Activated CD4-positive, alpha-beta memory T cell treated with anti-CD3 and anti-CD28 coated beads for 36 hours (primary cell): ENCODE data around the gene MON2. TPM values are rescaled to one million over a fixed set of nuclear protein-coding genes. Genes with fewer than 3 reads are reported as not detected.
"Not testable (repeated sequence)": the region's sequence is repeated elsewhere in the genome, so short reads cannot be mapped to it uniquely, and the experiment has no call there.

ENCODE experiments used
- CTCF ChIA-PET: fragments of 350-600 bp; sonication (Branson Sonifier 250); formaldehyde crosslinking; loops from one replicate; lab custom pipeline; 2021; ENCODE audit warnings: antibody characterized with exemption, inconsistent platforms; lab: Charles Lee
- POLR2A ChIA-PET: fragments of 350-600 bp; sonication (Branson Sonifier 250); formaldehyde crosslinking; loops from one replicate; lab custom pipeline; 2021; ENCODE audit warnings: antibody characterized with exemption; lab: Charles Lee
- DNase-seq: peaks from one replicate; pipeline ENCODE4 v3.0.0-alpha.2; 2020
- H3K27ac Mint-ChIP-seq: one replicate; pipeline ENCODE4 v1.8.0; 2021; ENCODE audit warnings: mixed read lengths
- H3K27me3 Mint-ChIP-seq: one replicate; pipeline ENCODE4 v1.8.0; 2021; ENCODE audit warnings: mixed read lengths
- H3K36me3 Mint-ChIP-seq: one replicate; pipeline ENCODE4 v1.8.0; 2021; ENCODE audit warnings: mixed read lengths
- H3K4me1 Mint-ChIP-seq: one replicate; pipeline ENCODE4 v1.8.0; 2021; ENCODE audit warnings: low read depth, mixed read lengths
- H3K4me3 Mint-ChIP-seq: one replicate; pipeline ENCODE4 v1.8.0; 2021; ENCODE audit warnings: mild to moderate bottlenecking, mixed read lengths
- H3K9me3 Mint-ChIP-seq: one replicate; pipeline ENCODE4 v1.8.0; 2021; ENCODE audit warnings: mixed read lengths
- intact Hi-C: fragments of 100-400 bp; cut with micrococcal nuclease; formaldehyde crosslinking; loops from one replicate; pipeline ENCODE4 v1.15.1; 2023
- total RNA-seq, 2 experiments: library from RNA; stranded (reverse); gene quantifications; one replicate each; pipeline ENCODE4 v1.2.3, GENCODE V29; 2021

Gene MON2
- total RNA-seq, 2 experiments from 2014 or later: 29.2 to 35.1 TPM

GRCh38 chr12:62532333-62532732, 65.7 kb downstream of the MON2 start:
- no peaks in the 10 kb centered on the region for H3K27me3 Mint-ChIP-seq
- POLR2A ChIA-PET: no interaction called here
- H3K4me1 Mint-ChIP-seq: peaks cover 4% of the 10 kb centered on the region
- DNase-seq: no peak
- H3K4me3 Mint-ChIP-seq: no peak overlapping the region
- CTCF ChIA-PET: no interaction called here
- intact Hi-C loops: no loop called here
- H3K36me3 Mint-ChIP-seq: peaks cover 27% of the 10 kb centered on the region
- H3K27ac Mint-ChIP-seq: no peak overlapping the region
- H3K9me3 Mint-ChIP-seq: no peaks in the 10 kb centered on the region

DNA sequence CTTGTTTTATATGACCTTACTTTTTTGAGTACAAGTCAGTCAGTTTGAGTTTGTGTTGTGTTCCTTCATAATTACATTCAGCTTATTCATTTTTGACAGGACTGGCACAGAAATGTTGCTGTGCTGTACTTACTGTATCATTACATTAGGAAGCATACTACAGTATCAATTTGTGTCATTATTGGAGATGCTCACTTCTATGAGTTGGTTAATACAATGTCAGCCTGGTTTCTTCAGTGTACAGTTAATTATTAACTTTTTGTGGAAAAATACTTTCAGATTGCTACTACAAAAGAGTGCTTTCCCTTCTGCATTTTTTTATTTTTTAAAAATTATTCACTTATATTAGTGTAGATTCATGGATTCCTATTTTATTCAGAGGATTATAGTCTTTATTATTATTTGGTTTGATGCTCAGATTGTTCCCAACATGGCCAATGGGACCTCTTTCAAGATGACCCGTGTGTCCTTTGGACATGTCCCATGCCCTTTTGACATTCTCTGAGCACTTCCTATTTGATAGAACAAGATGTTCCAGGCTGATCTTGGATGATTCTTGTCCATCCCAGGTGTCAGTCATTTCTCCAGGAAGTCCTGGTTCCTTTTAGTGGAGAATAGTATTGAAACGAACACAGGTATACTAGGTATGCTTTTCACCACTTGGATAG, 66.6 kb downstream of the MON2 start:
- POLR2A ChIA-PET: no interaction called here
- no peak overlapping the region for H3K4me3 Mint-ChIP-seq
- H3K4me1 Mint-ChIP-seq: peaks cover 4% of the 10 kb centered on the region
- H3K9me3 Mint-ChIP-seq: no peaks in the 10 kb centered on the region
- no peak for DNase-seq
- CTCF ChIA-PET: no interaction called here
- no peak overlapping the region for H3K27ac Mint-ChIP-seq
- H3K27me3 Mint-ChIP-seq: no peaks in the 10 kb centered on the region
- intact Hi-C loops: no loop called here
- H3K36me3 Mint-ChIP-seq: peaks cover 27% of the 10 kb centered on the region

DNA sequence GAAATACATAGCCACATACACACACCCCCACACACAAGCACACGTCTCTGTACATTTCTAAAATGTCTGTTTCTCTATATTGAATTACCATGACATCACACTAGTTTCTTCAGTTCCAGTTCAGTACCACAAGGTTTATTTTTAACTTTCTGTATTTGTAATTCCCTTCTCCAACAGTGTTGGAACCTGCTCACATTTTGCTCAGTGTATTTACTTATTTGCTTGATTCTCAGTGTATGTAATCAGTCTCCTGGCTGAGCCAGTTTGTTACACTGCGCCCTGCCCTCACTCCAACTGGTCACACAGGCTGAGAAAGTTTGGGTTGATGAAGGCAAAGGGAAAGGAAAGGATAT, 67.1 kb downstream of the MON2 start:
- CTCF ChIA-PET: no interaction called here
- POLR2A ChIA-PET: no interaction called here
- peaks cover 4% of the 10 kb centered on the region for H3K4me1 Mint-ChIP-seq
- H3K4me3 Mint-ChIP-seq: no peak overlapping the region
- no peaks in the 10 kb centered on the region for H3K27me3 Mint-ChIP-seq
- intact Hi-C loops: no loop called here
- no peaks in the 10 kb centered on the region for H3K9me3 Mint-ChIP-seq
- no peak for DNase-seq
- H3K27ac Mint-ChIP-seq: no peak overlapping the region
- peaks cover 26% of the 10 kb centered on the region for H3K36me3 Mint-ChIP-seq

DNA sequence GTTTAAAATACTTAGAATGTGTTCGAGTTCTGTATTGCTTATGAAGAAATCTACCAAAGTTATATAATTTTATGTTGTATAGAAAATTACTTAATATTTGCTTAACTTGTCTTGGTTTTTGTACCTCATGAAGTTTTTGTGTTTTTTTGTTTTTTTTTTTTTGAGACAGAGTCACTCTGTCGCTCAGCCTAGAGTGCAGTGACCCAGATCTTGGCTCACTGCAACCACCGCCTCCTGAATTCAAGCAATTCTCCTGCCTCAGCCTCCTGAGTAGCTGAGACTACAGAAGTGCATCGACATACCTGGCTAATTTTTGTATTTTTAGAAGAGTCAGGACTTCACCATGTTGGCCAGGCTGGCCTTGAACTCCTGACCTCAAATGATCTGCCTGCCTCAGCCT, 69.9 kb downstream of the MON2 start:
- CTCF ChIA-PET: no interaction called here
- no peak for DNase-seq
- Mint-ChIP-seq H3K27me3 (no peaks in the 10 kb centered on the region), H3K4me3 (no peak overlapping the region), H3K36me3 (peaks cover 24% of the 10 kb centered on the region), H3K4me1 (peaks cover 4% of the 10 kb centered on the region), H3K9me3 (no peaks in the 10 kb centered on the region), H3K27ac (no peak overlapping the region)
- POLR2A ChIA-PET: no interaction called here
- intact Hi-C loops: no loop called here

DNA sequence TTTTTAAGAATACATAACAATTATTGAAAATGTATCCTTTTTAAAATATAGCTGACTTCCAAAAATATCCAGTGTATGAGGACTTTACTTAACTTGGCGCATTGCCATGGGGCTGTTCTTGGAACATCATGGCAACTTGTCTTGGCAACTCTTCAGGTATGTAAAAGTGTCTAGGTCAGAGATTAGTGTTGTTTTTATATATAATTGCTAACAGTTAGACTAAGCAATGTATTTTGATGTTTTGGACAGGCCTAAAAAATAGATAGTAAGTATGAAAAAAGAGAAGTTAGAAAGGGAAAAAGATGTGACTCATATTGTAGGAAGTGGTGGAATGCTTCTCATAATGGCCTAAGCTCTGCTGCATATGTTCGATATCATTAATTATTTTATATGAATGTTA, 70.9 kb downstream of the MON2 start:
- H3K36me3 Mint-ChIP-seq: peaks cover 21% of the 10 kb centered on the region
- H3K4me1 Mint-ChIP-seq: peaks cover 7% of the 10 kb centered on the region
- ChIA-PET CTCF (interaction anchor here (1.0 kb wide), 1 partner anchor 99 kb away, joined by 3 read pairs; no protein-coding TSS in a partner anchor), POLR2A (no interaction called here)
- intact Hi-C loops: no loop called here
- H3K27me3 Mint-ChIP-seq: no peaks in the 10 kb centered on the region
- no peak overlapping the region for H3K27ac Mint-ChIP-seq
- no peaks in the 10 kb centered on the region for H3K9me3 Mint-ChIP-seq
- H3K4me3 Mint-ChIP-seq: no peak overlapping the region
- no peak for DNase-seq

GRCh38 chr12:62540354-62540753, 73.7 kb downstream of the MON2 start:
- no peak overlapping the region for H3K4me3 Mint-ChIP-seq

DNA sequence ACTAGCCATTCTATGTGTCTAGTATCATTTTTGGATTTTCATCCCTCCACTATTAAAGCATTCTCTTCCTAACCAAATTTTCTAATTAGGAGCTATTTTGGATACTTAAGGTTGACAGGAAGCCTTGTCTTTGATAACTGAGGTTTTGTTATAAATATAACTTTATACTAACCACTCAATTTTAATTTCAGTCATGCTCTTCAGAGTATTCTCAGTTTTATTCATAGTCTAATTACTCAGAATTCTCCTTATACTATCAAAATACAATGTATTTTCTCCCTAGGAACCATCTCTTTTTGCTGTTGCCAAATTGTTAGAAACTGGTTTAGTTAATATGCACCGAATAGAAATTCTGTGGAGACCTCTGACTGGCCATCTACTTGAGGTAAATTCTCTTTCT, 76.2 kb downstream of the MON2 start:
- peaks cover 12% of the 10 kb centered on the region for H3K4me1 Mint-ChIP-seq
- no peaks in the 10 kb centered on the region for H3K27me3 Mint-ChIP-seq
- intact Hi-C loops: no loop called here
- H3K36me3 Mint-ChIP-seq: peaks cover 14% of the 10 kb centered on the region
- no peaks in the 10 kb centered on the region for H3K9me3 Mint-ChIP-seq
- no peak for DNase-seq
- POLR2A ChIA-PET: interaction anchor here (0.7 kb wide), 1 partner anchor 72 kb away, joined by 4 read pairs; no protein-coding TSS in a partner anchor
- CTCF ChIA-PET: no interaction called here
- H3K4me3 Mint-ChIP-seq: no peak overlapping the region
- peak overlapping the region; percentile 44 for H3K27ac Mint-ChIP-seq

More at GRCh38 chr12:62540354-62540753, 73.7 kb downstream of the MON2 start:
- DNase-seq: no peak
- POLR2A ChIA-PET: no interaction called here
- Mint-ChIP-seq H3K9me3 (no peaks in the 10 kb centered on the region), H3K27me3 (no peaks in the 10 kb centered on the region), H3K4me1 (peaks cover 12% of the 10 kb centered on the region), H3K27ac (no peak overlapping the region), H3K36me3 (peaks cover 15% of the 10 kb centered on the region)
- intact Hi-C loops: no loop called here
- CTCF ChIA-PET: interaction anchor here (1.4 kb wide), 1 partner anchor 257 kb away, joined by 5 read pairs; no protein-coding TSS in a partner anchor

DNA sequence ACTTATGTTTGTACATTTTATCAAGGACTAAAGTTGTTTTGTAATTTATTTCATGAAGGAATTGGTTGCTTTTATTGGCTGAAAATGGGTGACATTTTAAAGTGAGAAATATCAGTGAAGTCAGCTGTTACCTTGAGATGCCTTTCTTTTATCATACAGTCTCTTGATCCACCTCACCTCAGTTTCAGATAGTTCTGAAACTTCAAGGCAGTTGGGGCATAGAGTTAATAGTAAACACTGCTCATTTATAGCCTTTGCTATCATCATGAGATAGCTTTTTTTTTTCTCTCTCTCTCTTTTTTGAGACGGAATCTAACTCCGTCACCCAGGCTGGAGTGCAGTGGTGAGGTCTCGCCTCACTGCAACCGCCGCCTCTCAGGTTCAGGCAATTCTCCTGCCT, 76.7 kb downstream of the MON2 start:
- Mint-ChIP-seq H3K36me3 (peaks cover 18% of the 10 kb centered on the region), H3K4me3 (no peak overlapping the region), H3K4me1 (peaks cover 12% of the 10 kb centered on the region), H3K27ac (no peak overlapping the region), H3K27me3 (no peaks in the 10 kb centered on the region), H3K9me3 (no peaks in the 10 kb centered on the region)
- intact Hi-C loops: no loop called here
- ChIA-PET POLR2A (interaction anchor here (0.7 kb wide), 1 partner anchor 72 kb away, joined by 4 read pairs; no protein-coding TSS in a partner anchor), CTCF (interaction anchor here (1.1 to 1.2 kb wide), 2 partner anchors 39 to 105 kb away, joined by 4 to 6 read pairs; no protein-coding TSS in a partner anchor)
- DNase-seq: no peak

DNA sequence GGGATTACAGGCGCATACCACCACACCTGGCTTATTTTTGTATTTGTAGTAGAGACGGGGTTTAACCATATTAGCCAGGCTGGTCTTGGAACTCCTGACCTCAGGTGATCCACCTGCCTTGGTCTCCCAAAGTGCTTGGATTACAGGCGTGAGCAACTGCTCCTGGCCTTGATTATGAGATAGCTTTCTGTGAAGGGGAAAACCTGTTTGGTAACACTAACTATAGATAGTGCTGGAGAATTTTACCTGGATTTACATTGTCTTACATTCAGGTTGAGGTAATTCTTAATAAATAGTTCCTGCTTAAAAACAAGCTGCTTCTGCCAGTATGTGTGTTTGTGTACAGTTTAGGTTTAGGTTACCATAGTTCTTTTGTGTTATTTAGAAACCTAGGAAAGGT, 77.1 kb downstream of the MON2 start:
- no peak for DNase-seq
- Mint-ChIP-seq H3K27ac (no peak overlapping the region), H3K4me3 (no peak overlapping the region), H3K27me3 (no peaks in the 10 kb centered on the region), H3K9me3 (no peaks in the 10 kb centered on the region), H3K36me3 (peaks cover 18% of the 10 kb centered on the region), H3K4me1 (peaks cover 12% of the 10 kb centered on the region)
- CTCF ChIA-PET: interaction anchor here (1.1 to 1.2 kb wide), 2 partner anchors 38 to 105 kb away, joined by 4 to 6 read pairs; no protein-coding TSS in a partner anchor
- POLR2A ChIA-PET: no interaction called here
- intact Hi-C loops: no loop called here

GRCh38 chr12:62552906-62553556, 86.4 kb downstream of the MON2 start:
- H3K9me3 Mint-ChIP-seq: no peaks in the 10 kb centered on the region
- no peak for DNase-seq
- intact Hi-C loops: no loop called here
- no peaks in the 10 kb centered on the region for H3K4me1 Mint-ChIP-seq
- ChIA-PET POLR2A (no interaction called here), CTCF (no interaction called here)
- peaks cover 24% of the 10 kb centered on the region for H3K36me3 Mint-ChIP-seq
- no peak overlapping the region for H3K4me3 Mint-ChIP-seq
- H3K27me3 Mint-ChIP-seq: no peaks in the 10 kb centered on the region
- no peak overlapping the region for H3K27ac Mint-ChIP-seq

- H3K36me3 Mint-ChIP-seq: peaks cover 16% of the 10 kb centered on the region
- DNase-seq, H3K27me3 Mint-ChIP-seq, H3K4me3 Mint-ChIP-seq, H3K27ac Mint-ChIP-seq, H3K9me3 Mint-ChIP-seq, intact Hi-C loops, POLR2A ChIA-PET, H3K4me1 Mint-ChIP-seq: not testable (repeated sequence)
- CTCF ChIA-PET: interaction anchor here (0.8 to 1.1 kb wide), 2 partner anchors 8 to 121 kb away, joined by 3 read pairs; no protein-coding TSS in a partner anchor
Measured at GRCh38 chr12:62559366-62559765, 92.7 kb downstream of the MON2 start.

DNA sequence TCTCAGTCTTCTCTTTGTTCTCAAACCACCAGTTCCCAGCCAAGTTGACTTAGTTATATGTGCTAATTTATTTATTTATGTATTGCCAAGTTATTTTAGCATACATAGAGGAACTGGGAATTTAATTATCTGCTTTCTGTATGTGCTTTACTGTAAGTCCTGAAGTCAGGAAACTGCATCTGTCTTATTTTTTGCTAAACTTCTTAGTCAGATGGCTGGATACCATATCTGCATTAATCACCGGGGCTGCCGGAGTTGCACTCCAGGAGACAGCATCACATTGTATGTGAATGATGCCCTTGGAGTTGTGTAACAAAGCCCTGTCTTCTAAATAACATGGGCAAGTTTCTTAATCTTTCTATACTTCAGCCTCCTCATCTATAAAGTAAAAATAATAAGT, 96.2 kb downstream of the MON2 start:
- ChIA-PET CTCF (interaction anchor here (1.4 kb wide), 1 partner anchor 236 kb away, joined by 4 read pairs; no protein-coding TSS in a partner anchor), POLR2A (no interaction called here)
- no peaks in the 10 kb centered on the region for H3K27me3 Mint-ChIP-seq
- no peaks in the 10 kb centered on the region for H3K9me3 Mint-ChIP-seq
- H3K4me1 Mint-ChIP-seq: no peaks in the 10 kb centered on the region
- peaks cover 24% of the 10 kb centered on the region for H3K36me3 Mint-ChIP-seq
- no peak for DNase-seq
- H3K4me3 Mint-ChIP-seq: no peak overlapping the region
- intact Hi-C loops: no loop called here
- H3K27ac Mint-ChIP-seq: no peak overlapping the region
